ENCODE measurements around the gene CAMK2N1.

CAMK2N1 gene

DNA sequence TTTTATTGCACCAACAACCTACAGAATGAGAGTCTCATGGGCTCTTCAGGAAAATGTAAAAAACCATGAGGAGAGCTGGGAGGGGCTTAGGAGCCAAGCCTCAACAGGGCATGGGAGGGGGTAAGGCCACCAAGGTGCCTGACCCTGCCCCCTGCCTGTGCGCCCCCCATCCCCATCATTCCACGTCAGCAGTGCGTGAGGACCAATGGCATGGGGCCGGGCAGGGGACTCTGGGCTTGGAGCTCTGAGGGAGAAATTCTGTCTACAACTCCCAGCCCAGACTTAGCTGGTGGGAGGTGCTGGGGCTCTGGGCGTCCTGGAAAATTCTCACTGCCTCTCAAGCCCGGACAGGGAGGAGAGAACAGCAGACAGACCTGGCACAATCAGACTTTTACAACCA lies 5.2 kb upstream of the CAMK2N1 start:
- no peak overlapping the region for H3K4me3 ChIP-seq (ENCODE audit: low read length)
- TF ChIP-seq, protein P1, sequence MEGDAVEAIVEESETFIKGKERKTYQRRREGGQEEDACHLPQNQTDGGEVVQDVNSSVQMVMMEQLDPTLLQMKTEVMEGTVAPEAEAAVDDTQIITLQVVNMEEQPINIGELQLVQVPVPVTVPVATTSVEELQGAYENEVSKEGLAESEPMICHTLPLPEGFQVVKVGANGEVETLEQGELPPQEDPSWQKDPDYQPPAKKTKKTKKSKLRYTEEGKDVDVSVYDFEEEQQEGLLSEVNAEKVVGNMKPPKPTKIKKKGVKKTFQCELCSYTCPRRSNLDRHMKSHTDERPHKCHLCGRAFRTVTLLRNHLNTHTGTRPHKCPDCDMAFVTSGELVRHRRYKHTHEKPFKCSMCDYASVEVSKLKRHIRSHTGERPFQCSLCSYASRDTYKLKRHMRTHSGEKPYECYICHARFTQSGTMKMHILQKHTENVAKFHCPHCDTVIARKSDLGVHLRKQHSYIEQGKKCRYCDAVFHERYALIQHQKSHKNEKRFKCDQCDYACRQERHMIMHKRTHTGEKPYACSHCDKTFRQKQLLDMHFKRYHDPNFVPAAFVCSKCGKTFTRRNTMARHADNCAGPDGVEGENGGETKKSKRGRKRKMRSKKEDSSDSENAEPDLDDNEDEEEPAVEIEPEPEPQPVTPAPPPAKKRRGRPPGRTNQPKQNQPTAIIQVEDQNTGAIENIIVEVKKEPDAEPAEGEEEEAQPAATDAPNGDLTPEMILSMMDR (conservative IDR thresholded peaks at IDR 0.05; ENCODE audit: low read depth, low read length): no peak
- no peak for DNase-seq (ENCODE audit: low read depth)

DNA sequence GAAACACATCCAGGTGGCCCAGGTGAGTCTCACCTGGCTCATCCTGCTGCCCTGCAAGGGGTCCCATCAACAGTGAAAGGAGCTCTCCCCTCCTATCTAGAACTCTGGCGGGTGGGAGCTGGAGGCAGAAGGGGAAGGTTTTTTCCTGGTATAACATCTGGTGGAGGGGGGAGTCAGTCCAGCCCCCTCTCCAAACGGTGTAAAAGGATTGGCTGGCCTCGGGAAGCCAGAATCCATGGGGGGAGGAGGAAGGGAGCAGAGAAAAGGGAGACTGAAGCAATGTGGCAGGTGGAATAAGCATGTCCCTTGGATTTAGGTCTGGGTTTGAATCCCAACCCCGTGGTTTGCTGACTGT lies 1.2 kb upstream of the CAMK2N1 start:
- no peak for DNase-seq (ENCODE audit: low read depth)
- TF ChIP-seq, protein P1 (conservative IDR thresholded peaks at IDR 0.05; ENCODE audit: low read depth, low read length): no peak
- no peak overlapping the region for H3K4me3 ChIP-seq (ENCODE audit: low read length)

DNA sequence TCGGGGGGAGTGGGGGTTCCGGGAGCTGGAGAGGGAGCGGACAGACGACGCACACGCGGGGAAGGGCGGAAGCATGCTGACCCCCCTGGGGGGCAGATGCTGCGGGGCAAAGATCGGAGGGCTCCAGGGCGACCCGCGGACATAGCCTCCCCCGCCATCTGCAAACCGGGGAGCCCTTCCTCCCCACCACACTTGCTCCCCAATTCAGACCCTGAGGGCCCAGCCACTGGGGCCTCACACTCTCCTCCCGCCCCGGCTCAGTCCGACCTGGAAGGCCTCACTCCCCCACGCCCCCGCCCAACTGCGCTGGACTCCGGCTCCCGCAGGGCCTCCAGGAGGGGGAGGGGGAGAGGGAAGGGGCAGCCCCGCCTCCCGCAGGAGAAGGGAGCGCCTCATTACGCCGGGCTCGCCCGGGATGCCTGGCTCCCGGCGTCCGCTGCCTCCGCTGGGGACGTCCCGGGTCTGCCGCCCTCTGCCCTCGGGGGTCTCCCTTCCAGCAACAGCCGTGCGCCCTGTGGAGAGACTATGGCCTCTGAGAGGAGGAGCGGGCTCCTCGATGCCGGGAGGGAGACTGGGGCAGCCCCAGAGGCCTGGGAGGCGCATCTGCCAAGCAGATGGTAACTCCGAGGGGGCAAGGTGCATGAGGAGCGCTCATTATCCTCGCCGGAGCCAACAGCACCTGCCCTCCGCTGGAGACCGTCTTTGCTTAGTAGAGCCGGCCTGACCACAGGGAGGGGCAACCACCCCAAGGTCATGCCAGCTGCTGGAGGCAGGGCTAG lies 636 bp upstream of the CAMK2N1 start:
- H3K4me3 ChIP-seq (ENCODE audit: low read length): peak overlapping the region; percentile 52
- no peak for DNase-seq (ENCODE audit: low read depth)
- TF ChIP-seq, protein P1 (conservative IDR thresholded peaks at IDR 0.05; ENCODE audit: low read depth, low read length): no peak

DNA sequence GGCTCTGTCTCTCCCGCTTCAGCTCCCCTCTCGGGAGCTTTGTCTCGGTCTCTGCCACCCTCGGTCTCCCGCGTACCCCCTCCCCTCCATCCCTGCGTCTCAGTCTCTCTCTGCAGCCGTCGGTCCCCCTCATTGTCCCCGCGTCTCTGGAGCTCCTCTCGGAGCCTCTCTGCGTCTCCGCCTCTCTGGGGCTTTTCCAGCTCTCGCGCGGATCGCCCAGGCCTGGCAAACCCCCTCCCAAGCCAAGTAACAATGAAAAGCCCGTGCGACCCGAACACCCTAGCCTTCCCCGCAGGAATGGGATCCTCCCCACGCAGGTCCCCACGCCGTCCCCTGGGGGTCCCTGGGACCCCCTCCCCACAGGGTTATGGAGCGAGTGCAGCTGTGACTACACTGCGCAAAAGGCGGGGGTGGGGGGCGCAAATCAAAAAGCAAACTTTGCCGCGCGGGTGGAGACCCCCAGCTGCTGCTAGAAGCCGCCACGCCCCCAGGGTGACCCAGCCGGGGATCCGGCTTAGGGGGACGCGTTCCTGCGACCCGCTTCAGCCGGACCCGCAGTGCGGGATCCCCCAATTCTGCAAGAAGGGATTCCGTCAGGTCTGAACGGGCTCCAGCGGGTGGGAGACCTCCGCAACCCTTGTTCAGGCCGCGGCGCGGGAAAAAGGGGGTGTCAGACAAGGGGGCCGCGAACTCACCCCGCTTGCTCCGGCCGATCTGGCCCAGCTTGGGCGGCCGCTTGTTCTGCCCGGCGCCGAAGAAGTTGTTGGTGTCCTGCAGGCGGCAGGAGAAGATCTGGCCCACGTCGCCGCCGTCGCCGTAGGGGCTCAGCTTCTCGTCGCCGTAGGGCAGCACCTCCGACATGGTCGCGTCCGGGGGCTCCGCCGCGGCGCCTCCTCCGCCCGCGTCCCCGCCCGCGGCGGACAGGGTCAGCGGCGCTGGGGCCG lies 1.2 kb downstream of the CAMK2N1 start:
- TF ChIP-seq, protein P1 (conservative IDR thresholded peaks at IDR 0.05; ENCODE audit: low read depth, low read length): no peak
- no peak for DNase-seq (ENCODE audit: low read depth)
- H3K4me3 ChIP-seq (ENCODE audit: low read length): peak overlapping the region; percentile 61

DNA sequence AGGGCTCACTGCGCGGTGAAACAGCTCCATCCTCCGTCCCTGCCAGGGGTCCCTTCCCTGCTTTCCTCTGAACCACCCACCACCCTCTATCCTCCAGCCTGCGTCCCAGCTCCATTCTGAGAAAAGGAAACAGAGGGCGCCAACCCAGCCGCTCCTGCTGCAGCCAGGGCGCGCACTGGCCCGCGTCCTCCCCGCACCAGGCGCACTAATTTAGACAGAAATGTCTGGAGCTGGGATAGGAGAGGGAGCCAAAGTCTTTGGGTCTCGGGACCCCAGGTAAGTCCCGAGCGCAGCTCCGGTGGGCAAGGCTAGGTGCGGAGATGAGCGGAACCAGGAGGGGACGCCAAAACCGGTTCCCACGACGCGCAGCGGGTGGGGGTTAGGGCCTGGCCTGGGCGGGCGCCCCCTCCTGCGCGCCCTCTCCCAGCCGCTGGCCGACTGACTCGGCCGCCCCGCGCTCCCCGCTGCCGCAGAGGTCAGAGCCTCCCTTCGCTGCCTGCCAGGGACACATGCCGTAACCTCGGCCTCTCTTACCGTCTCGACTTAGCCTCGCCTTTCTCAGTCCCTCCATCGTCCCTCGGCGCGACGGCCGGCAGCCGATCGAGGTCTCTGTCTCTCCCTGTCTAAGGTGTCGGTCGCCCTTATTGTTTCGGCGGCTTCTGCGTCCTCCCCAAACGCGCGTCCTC lies 2.0 kb downstream of the CAMK2N1 start:
- peak overlapping the region; percentile 61 for H3K4me3 ChIP-seq (ENCODE audit: low read length)
- TF ChIP-seq, protein P1 (conservative IDR thresholded peaks at IDR 0.05; ENCODE audit: low read depth, low read length): no peak
- DNase-seq (ENCODE audit: low read depth): no peak

DNA sequence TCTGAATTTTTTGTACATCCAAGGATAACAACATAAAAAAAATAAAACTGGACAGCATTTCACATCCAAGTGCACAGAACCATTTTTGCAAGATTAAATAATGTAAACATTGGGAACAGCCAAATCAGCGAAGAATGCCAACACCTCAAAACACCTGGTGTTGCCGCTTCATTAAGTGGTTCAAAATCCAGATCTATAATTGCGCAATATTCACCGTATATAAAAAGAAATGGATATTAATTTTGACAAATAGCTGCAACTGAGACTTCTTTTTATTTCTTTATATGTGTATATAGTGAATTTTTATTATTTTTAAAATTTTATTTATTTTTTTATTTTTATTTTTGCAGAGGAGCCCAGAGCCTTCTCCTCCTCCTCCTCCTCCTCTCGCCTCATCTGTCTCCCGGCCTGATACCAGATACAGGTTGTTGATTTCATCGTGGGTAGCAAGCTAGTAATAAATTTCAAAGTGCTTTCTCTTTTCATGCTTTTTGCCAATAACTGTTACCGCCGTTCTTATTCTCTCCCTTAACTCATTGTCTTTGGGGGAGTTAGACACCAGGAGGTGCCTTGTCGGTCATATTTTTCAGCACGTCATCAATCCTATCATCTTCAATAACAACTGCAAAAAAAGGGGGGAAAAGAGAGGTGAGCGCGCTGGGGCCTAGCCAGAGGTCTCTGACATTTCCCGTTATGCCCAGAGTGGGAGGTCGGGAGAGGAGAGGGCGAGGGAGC lies 2.7 kb downstream of the CAMK2N1 start:
- DNase-seq (ENCODE audit: low read depth): no peak
- TF ChIP-seq, protein P1 (conservative IDR thresholded peaks at IDR 0.05; ENCODE audit: low read depth, low read length): no peak
- peak overlapping the region; percentile 61 for H3K4me3 ChIP-seq (ENCODE audit: low read length)

Data from retinal pigment epithelial cell (primary cell).